Central memory CD4-positive, alpha-beta T cell (primary cell): ENCODE measurements around the gene BEND7.

Experiments
- DNase-seq: peaks from one replicate; pipeline ENCODE4 v3.0.0; 2022

BEND7 gene

DNA sequence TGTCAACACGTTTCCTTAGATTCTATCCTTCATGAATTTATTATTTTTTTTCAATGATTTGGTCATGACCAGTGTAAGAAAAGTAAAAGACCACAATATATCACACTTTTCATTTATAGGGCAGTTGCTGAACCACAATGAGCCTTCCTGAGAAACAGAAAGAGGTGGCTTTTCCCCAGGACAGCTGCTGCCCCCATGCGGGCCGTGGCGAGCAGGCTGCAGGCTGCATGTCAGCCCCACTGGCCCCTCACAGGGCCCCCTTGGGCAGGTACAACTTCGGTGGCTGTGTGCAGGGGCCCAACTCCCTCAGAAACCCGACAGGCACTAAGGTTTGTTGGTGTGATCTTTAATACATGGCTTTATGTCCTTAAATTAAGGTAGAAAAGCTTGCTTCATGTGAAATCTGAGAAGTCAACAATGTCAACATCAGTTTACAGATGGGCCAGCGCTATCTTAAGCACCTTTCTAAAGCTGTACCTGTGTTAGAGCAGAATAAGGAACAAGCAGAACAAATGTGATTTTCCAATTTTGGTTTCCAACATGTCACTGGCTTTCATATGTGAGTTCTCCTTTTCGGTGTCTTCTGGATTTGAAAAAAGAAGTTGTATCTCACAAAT, 10.6 kb downstream of the BEND7 start:
- DNase-seq: no peak

DNA sequence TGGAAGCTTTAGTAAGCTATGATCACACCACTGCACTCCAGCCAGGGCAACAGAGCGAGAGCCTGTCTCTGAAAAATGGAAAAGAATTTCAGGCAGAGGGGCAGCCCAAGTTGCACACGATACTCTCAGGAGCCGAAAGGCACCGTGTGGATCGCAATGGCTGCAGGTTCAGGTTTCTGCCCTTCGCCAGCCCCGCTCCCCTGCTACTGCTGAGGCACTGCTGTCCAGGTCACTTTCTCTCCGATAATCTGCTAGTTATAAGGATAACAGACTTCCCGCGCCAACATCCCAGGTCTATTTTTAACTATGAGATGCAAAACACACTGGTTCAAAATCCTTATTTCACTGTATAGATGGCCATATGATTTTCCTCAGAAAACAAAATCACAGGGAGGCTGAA, 11.1 kb downstream of the BEND7 start:
- no peak for DNase-seq

GRCh38 chr10:13516176-13516575, 12.6 kb downstream of the BEND7 start:
- DNase-seq: no peak

- no peak for DNase-seq
Observed at GRCh38 chr10:13515467-13515866, 13.3 kb downstream of the BEND7 start.

- no peak for DNase-seq
Observed at GRCh38 chr10:13514296-13514695, 14.5 kb downstream of the BEND7 start.

DNA sequence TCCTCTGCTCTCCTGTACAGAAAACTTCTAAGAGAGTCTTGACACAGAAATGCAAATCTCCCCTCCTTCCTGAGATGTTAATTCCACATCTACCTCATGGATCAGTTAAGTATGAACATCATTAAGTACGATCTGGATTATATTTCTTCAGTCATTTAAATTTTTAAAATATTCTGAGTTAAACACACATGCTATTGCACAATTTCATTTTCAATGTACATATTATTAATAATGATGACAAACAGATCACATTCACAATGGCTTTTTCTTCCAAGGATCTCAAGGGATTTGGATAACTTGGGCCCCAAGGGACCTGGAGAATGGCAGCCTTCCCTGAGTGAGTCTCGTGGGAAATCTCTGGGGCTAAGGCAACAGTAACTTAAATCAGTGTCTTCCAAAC, 16.2 kb downstream of the BEND7 start:
- DNase-seq: no peak

- DNase-seq: no peak
Observed at GRCh38 chr10:13511409-13511808, 17.4 kb downstream of the BEND7 start.

DNA sequence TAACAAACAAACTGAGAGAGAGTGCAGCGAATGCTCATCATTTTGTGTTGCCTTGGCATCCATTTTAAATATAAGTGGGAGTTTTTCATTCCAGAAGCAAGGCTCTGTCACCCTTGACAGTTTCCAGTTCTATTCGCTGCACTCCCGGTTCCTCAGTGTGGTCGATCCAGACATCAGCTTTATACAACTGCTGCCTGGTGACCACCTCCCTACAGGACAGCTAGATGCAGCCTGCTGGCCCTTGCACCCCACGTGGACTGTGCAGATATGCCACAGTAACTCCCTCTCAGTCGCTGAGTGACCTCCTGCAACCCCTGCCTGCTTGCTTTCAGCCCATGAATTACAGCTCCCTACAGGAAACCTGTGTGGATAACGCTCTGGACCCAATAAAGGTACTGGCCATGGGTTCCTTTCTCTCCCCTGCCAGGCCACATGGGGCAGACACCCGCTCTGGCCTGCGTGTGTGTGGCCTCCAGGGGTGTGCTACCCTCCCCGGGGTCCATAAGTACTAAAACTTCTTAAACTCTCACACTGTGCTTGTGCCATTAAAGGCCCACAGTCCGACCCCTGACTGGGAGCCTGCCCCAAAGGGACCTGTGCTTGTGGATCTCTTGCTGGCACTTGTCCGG, 23.6 kb downstream of the BEND7 start:
- no peak for DNase-seq

DNA sequence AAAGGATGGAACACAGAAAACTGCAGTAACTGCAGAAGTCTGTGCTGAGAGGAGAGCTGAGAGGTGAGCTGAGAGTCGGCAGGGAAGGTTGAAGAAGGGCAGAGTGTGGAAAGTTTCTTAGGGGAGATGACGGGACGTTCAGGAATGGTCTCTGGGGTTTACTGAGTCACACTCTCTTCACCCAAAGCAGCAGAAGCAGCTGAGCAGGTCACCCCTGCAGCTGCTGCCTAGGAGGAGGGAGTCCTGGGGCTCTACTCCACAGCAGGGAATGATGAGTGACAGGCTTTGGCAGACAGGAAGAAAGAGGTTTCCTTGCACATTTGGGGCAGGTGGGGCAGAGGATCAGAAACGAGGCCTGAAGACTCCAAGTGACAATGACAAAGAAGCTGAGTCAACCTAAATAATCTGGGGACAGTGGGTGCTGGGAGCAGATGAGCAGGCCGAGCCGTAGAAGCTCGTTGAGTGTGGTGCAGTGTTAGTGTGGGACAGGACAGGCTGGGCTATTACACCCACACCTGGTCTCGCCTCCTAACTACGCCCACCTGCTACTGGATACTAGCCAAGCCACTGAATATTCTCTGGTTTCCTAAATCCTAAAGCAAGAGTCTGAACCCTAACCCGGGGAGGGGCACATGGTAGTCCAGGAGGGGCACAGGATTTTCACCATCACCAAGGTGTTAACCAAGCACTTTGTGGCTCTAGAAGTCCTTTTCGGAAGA, 24.9 kb downstream of the BEND7 start:
- DNase-seq: no peak

- no peak for DNase-seq
Observed at GRCh38 chr10:13502380-13502779, 26.4 kb downstream of the BEND7 start.

GRCh38 chr10:13500201-13500600, 28.6 kb downstream of the BEND7 start:
- DNase-seq: no peak

DNA sequence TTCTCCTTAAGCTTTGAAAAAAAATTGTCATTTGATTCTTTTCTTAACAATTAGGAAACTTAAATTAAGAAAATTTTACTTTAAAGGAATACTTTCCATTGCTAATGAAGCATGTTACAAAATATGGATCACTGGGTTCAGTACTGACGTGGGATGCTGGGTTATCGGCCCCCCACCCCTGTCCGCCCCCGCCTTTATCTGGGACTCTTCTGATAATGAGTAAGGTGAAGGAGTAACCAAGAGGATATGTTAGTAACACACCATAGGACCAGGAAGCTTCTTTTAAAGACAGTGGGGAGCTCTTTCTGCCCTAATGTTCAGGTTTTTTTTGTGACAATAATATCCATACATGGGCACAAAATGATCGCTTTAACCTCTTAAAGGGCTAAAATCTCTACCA, 29.7 kb downstream of the BEND7 start:
- DNase-seq: no peak

DNA sequence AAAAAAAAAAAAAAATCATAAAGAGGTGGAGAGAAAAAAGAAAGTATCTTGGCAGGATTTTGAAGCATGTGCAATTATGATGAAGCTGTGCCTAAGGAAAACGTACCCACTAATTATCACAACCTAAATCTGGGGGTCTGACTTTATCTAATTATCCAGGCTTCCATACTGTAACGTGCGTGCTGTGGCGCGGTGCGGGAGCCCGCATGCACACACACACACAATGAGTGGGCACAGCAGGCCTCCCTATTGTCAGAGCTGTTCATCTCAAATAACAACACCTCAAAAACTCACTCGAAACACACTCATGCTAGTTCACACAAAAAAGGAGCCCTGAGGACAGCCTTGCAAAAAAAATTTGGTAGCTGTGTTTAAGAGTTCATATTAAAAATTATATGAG, 31.9 kb downstream of the BEND7 start:
- DNase-seq: no peak

DNA sequence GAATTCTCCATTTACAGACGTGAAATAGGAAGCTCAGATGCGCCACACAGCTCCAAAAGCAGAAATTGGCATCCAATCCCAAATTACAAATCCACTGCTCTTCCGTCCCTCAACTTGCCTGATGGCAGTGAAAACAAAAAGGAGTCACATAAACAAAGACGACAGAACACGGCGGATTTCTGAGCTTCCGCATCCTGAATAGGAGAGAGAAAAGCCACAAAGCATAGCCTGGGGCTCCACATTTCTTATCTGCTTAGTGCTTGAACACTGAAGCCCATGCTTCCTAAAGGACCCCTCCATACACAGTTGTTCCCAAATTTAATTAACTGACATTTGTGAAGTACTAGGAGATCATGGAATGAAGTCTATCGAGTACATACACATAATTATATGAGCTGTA, 32.6 kb downstream of the BEND7 start:
- DNase-seq: no peak

GRCh38 chr10:13492493-13493180, 36.2 kb downstream of the BEND7 start:
- no peak for DNase-seq

DNA sequence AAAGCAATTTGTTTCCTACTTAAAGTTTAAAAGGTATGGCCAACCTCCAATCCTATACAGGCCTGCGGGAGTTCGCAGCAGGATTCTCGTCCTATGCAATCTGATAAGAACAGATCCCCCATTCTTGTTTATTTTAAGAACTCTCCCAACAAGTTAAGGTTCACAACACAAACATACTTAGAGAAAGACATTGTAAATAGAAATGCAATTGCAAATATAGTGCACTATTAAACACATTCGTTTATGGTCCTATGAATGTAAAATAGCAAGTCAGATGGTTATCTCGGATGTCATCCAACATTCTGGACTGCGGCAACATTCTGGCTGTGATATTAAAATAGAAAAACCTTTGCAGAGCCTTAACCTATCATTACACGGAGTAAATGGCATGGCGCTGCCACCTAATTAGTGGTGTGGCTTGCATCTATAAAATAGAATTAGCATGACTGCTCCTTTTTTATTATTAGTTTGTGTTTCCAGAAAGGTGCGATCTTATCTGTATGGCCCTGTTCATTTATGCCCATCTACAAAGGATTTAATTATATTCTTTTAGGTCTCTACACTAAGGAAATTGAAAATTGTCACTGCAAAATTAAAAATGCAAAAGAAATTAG, 37.0 kb downstream of the BEND7 start:
- DNase-seq: no peak

- DNase-seq: no peak
Observed at GRCh38 chr10:13490503-13490902, 38.3 kb downstream of the BEND7 start.

DNA sequence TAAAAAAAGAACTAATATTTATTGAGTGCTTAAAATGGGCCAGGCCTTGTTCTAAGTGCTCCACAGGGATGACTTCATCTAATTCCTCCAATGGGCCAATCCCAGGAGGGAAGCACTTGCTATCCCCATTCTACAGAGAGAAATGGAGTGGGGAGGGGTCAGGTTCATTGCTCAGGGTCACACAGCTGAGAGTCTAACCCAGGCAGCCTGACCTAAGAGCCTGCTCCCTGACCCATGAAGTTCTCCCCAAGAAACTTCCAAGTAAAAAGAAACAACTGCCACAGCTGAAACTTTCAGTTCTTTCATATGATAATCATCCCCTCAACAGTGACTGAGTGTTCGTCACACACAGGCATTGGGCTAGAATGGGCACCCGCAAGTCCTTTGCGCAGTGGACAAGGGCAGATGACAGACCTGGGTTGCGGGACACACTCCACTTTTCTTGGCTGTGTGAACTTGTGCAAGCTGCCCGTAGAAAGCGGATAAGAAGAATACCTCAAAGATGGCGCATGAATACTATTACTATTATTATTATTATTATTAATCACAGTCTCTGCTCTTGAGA, 39.7 kb downstream of the BEND7 start:
- DNase-seq: no peak

DNA sequence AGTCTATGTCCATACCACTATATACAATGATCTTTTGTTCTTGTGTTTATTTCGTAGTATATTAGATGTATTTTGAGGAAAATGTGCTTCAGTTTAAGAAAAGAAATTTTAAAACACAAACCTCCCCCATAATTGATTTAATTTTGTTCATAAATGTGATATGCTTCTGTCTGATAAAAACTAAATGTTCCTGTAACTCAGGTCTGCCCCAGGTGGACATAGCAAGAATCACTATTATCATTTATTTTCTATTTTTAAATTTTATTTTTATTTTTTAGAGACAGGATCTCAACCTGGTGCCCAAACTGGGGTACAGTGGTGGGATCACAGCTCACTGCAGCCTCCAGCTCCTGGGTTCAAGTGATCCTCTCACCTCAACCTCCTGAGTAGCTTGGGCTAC, 43.2 kb downstream of the BEND7 start:
- no peak for DNase-seq

- DNase-seq: no peak
Observed at GRCh38 chr10:13483951-13484350, 44.9 kb downstream of the BEND7 start.

GRCh38 chr10:13483073-13483472, 45.7 kb downstream of the BEND7 start:
- DNase-seq: no peak

DNA sequence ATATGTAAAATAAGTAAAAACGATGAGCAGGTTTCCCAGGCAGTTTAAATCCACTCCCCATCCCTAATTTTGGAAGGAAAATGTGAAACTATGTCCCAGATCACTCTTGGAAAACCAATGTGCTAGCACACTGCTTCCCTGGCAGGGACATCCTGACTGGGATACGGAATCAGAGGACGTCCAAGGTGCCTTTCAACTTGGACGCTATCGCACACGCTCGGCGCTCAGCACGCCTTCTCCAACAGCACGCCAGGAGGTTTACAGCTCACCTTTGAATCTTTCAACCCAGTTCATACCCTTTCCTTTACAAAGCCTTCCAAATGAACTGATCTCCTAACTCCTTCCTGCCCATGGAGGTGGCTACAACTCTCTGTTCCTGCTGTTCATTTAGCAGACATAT, 47.1 kb downstream of the BEND7 start:
- DNase-seq: no peak

DNA sequence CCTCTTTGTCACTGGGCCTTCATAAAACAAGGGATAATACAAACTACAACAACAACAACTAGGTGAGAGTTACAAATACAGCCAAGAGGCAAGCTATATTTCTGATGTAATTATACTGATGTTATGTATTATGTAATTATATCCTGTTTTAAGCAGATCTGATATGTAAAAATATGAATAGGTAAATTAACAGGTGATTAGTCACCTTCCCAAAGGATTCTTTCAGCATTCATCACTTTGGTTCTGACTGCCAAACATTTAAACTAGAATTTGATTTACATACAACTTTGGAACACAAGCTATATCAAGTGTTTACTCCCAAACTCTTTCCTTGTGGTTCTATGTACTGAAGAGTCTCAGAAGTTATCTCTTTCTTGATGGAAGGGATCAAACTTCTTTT, 53.7 kb downstream of the BEND7 start:
- DNase-seq: no peak
